HG03196 (cell line): Measurements from ENCODE around the gene IGLL5.
"Not testable (repeated sequence)": the region's sequence is repeated elsewhere in the genome, so short reads cannot be mapped to it uniquely, and the experiment has no call there.

Experiments
- ATAC-seq: cut with Tn5 transposase; IDR thresholded peaks from one replicate; pipeline ENCODE4 v1.9.1; 2021; ENCODE audit not compliant: unreplicated experiment

Gene IGLL5

GRCh38 chr22:22912988-22913253, 25.3 kb downstream of the IGLL5 start:
- no peak for ATAC-seq

- ATAC-seq = no peak
These were observed 26.4 kb downstream of the IGLL5 start for GRCh38 chr22:22913989-22914388.

GRCh38 chr22:22914726-22915669, 27.4 kb downstream of the IGLL5 start:
- no peak for ATAC-seq

GRCh38 chr22:22915670-22916035, 28.0 kb downstream of the IGLL5 start:
- ATAC-seq = no peak

- ATAC-seq = no peak
These were observed 28.8 kb downstream of the IGLL5 start for GRCh38 chr22:22916215-22916951.

GRCh38 chr22:22916952-22917290, 29.3 kb downstream of the IGLL5 start:
- ATAC-seq = no peak

GRCh38 chr22:22917377-22917776, 29.8 kb downstream of the IGLL5 start:
- no peak for ATAC-seq

- no peak for ATAC-seq
These were observed 30.8 kb downstream of the IGLL5 start for GRCh38 chr22:22918297-22918965.

GRCh38 chr22:22919041-22919440, 31.4 kb downstream of the IGLL5 start:
- ATAC-seq = no peak

GRCh38 chr22:22920104-22920654, 32.6 kb downstream of the IGLL5 start:
- ATAC-seq = no peak

GRCh38 chr22:22920910-22921550, 33.4 kb downstream of the IGLL5 start:
- ATAC-seq = no peak

- ATAC-seq = no peak
These were observed 34.0 kb downstream of the IGLL5 start for GRCh38 chr22:22921575-22921974.

GRCh38 chr22:22922092-22922953, 34.7 kb downstream of the IGLL5 start:
- ATAC-seq = not testable (repeated sequence)

- no peak for ATAC-seq
These were observed 35.3 kb downstream of the IGLL5 start for GRCh38 chr22:22922954-22923319.

GRCh38 chr22:22923379-22923778, 35.8 kb downstream of the IGLL5 start:
- no peak for ATAC-seq

- no peak for ATAC-seq
These were observed 36.3 kb downstream of the IGLL5 start for GRCh38 chr22:22923930-22924329.

GRCh38 chr22:22924369-22925145, 36.9 kb downstream of the IGLL5 start:
- ATAC-seq = no peak

- ATAC-seq = no peak
These were observed 37.7 kb downstream of the IGLL5 start for GRCh38 chr22:22925146-22925804.

GRCh38 chr22:22925805-22926369, 38.3 kb downstream of the IGLL5 start:
- ATAC-seq = no peak
